LNCAP (cell line): Measurements from ENCODE around the gene MARCHF11.

ENCODE experiments used
- CTCF ChIP-seq: fragments of 450-650 bp; IDR thresholded peaks from 2 replicates; pipeline ENCODE4 v1.5.1; 2017; ENCODE audit warnings: mild to moderate bottlenecking

The MARCHF11 gene

GRCh38 chr5:16179511-16179935 lies at the start of gene MARCHF11:
MARCHF11 (minus strand) TSS chr5:16179791; CDS start chr5:16179575, 216 bp downstream.
- TF ChIP-seq CTCF, result no peak

GRCh38 chr5:16225927-16226326 lies 46.3 kb upstream of the MARCHF11 start:
- no peak for TF ChIP-seq CTCF

GRCh38 chr5:16192311-16192710 lies 12.7 kb upstream of the MARCHF11 start:
- TF ChIP-seq CTCF, result no peak

GRCh38 chr5:16180789-16181082 lies 1.1 kb upstream of the MARCHF11 start:
- TF ChIP-seq CTCF, result no peak

- no peak for TF ChIP-seq CTCF
Measured at GRCh38 chr5:16179936-16180788, 571 bp upstream of the MARCHF11 start.

- TF ChIP-seq CTCF, result peak; percentile 34; the same call in 1 of the 2 replicates
Measured at GRCh38 chr5:16178745-16179372, 732 bp downstream of the MARCHF11 start.

- no peak for TF ChIP-seq CTCF
Measured at GRCh38 chr5:16169550-16169949, 10.0 kb downstream of the MARCHF11 start.
